HepG2 (cell line): ENCODE measurements around the gene SSH3. TPM values are rescaled to one million over a fixed set of nuclear protein-coding genes. Genes with fewer than 3 reads are reported as not detected.
A peak's percentile ranks its signal among the peaks of the same experiment; 100 is the strongest.

Experiments used
- BCL6 ChIP-seq: IDR thresholded peaks from 2 replicates; pipeline ENCODE4 v1.6.1; 2016; ENCODE audit warnings: missing genetic modification reagents, missing compliant biosample characterization
- BRD4 ChIP-seq: sonication (generic); formaldehyde crosslinking; IDR thresholded peaks from 2 replicates; pipeline ENCODE4 v1.4.0; 2020; ENCODE audit warnings: missing genetic modification reagents
- GATAD1 ChIP-seq: IDR thresholded peaks from 2 replicates; pipeline ENCODE4 v1.6.1; 2016; ENCODE audit warnings: missing genetic modification reagents, missing compliant biosample characterization
- NR2F2 ChIP-seq: IDR thresholded peaks from 2 replicates; pipeline ENCODE4 v1.6.1; 2012; ENCODE audit warnings: low read depth, inconsistent platforms, borderline replicate concordance
- RBAK ChIP-seq: sonication (generic); formaldehyde crosslinking; IDR thresholded peaks from 2 replicates; pipeline ENCODE4 v1.5.1; 2020; ENCODE audit warnings: mild to moderate bottlenecking, missing genetic modification reagents
- REXO4 ChIP-seq: sonication (generic); formaldehyde crosslinking; IDR thresholded peaks from 2 replicates; pipeline ENCODE4 v1.8.0; 2022; ENCODE audit warnings: missing genetic modification reagents, mild to moderate bottlenecking, borderline replicate concordance
- RFX5 ChIP-seq: IDR thresholded peaks from 2 replicates; pipeline ENCODE4 v1.6.1; 2011; ENCODE audit warnings: low read depth, low read length, improper control_type of control experiment
- TBX2 ChIP-seq: sonication (generic); formaldehyde crosslinking; IDR thresholded peaks from 2 replicates; pipeline ENCODE4 v1.5.0; 2020; ENCODE audit warnings: missing genetic modification reagents, mild to moderate bottlenecking, borderline replicate concordance
- TRIM24 ChIP-seq: sonication (generic); formaldehyde crosslinking; IDR thresholded peaks from 2 replicates; pipeline ENCODE4 v1.8.0; 2022; ENCODE audit warnings: mild to moderate bottlenecking, missing genetic modification reagents
- ZBTB21 ChIP-seq: sonication (generic); formaldehyde crosslinking; IDR thresholded peaks from 2 replicates; pipeline ENCODE4 v1.4.0; 2020; ENCODE audit warnings: missing genetic modification reagents
- ZMYM4 ChIP-seq: sonication (generic); formaldehyde crosslinking; IDR thresholded peaks from 2 replicates; pipeline ENCODE4 v1.8.1; 2023; ENCODE audit warnings: mild to moderate bottlenecking, missing genetic modification reagents
- ZNF225 ChIP-seq: sonication (generic); formaldehyde crosslinking; IDR thresholded peaks from 2 replicates; pipeline ENCODE4 v1.4.0; 2020; ENCODE audit warnings: mild to moderate bottlenecking, missing genetic modification reagents
- ZNF33A ChIP-seq: sonication (generic); formaldehyde crosslinking; IDR thresholded peaks from 2 replicates; pipeline ENCODE4 v1.5.1; 2020; ENCODE audit warnings: missing genetic modification reagents, mild to moderate bottlenecking, moderate library complexity, borderline replicate concordance
- ZNF567 ChIP-seq: sonication (generic); formaldehyde crosslinking; IDR thresholded peaks from 2 replicates; pipeline ENCODE4 v1.8.1; 2023; ENCODE audit warnings: mild to moderate bottlenecking, missing genetic modification reagents, borderline replicate concordance
- ZNF792 ChIP-seq: IDR thresholded peaks from 2 replicates; pipeline ENCODE4 v1.6.1; 2016
- polyA plus RNA-seq, 8 experiments: library from polyadenylated mRNA; depleted of rRNA in 3 of 8; stranded (reverse) in 7 of 8; unstranded in 1 of 8; fragments of >200 nt; fragmentation: Illumina TruSeq in 4 of 8; extraction: Trizol in 4 of 8; gene quantifications; 2 replicates each; pipeline versions ENCODE4 v1.2.1 to v1.2.3, GENCODE V29; 2011 to 2016; ENCODE audit warnings: low read depth in 4 of 8, missing spikeins in 1 of 8, mixed read lengths in 1 of 8; ENCODE audit not compliant: insufficient read depth in 1 of 8
- total RNA-seq, 5 experiments: library from RNA; depleted of rRNA; stranded (reverse); fragments of >200 nt; fragmentation: Illumina TruSeq; extraction: Trizol; gene quantifications; 2 replicates each; pipeline ENCODE4 v1.2.3, GENCODE V29; 2016; ENCODE audit warnings: low read depth in 1 of 5
- TF ChIP-seq, protein P1 (sequence below): sonication (generic); formaldehyde crosslinking; IDR thresholded peaks from 2 replicates; pipeline ENCODE4 v1.9.0; 2021; ENCODE audit warnings: missing genetic modification reagents, mild to moderate bottlenecking, borderline replicate concordance
- TF ChIP-seq, protein P2 (sequence below): sonication (generic); formaldehyde crosslinking; IDR thresholded peaks from 2 replicates; pipeline ENCODE4 v1.4.0; 2020; ENCODE audit warnings: mild to moderate bottlenecking, missing genetic modification reagents
- TF ChIP-seq, protein P3 (sequence below): IDR thresholded peaks from 2 replicates; pipeline ENCODE4 v1.6.1; 2016; ENCODE audit warnings: missing genetic modification reagents, missing compliant biosample characterization
- TF ChIP-seq, protein P4 (sequence below): sonication (generic); formaldehyde crosslinking; IDR thresholded peaks from 2 replicates; pipeline ENCODE4 v1.4.0; 2020; ENCODE audit warnings: missing genetic modification reagents
- TF ChIP-seq, protein P5 (sequence below): sonication (generic); formaldehyde crosslinking; IDR thresholded peaks from 2 replicates; pipeline ENCODE4 v1.8.1; 2022; ENCODE audit warnings: low read depth, mild to moderate bottlenecking, missing genetic modification reagents
- TF ChIP-seq, protein P6 (sequence below): IDR thresholded peaks from 2 replicates; pipeline ENCODE4 v1.6.1; 2016; ENCODE audit warnings: low read depth

The SSH3 gene
- total and polyA plus RNA-seq, 2 of the 13 experiments (the other 11 are each of a cell fraction or from before 2014, with no cell fraction given) = 12.4 to 18.8 TPM

DNA sequence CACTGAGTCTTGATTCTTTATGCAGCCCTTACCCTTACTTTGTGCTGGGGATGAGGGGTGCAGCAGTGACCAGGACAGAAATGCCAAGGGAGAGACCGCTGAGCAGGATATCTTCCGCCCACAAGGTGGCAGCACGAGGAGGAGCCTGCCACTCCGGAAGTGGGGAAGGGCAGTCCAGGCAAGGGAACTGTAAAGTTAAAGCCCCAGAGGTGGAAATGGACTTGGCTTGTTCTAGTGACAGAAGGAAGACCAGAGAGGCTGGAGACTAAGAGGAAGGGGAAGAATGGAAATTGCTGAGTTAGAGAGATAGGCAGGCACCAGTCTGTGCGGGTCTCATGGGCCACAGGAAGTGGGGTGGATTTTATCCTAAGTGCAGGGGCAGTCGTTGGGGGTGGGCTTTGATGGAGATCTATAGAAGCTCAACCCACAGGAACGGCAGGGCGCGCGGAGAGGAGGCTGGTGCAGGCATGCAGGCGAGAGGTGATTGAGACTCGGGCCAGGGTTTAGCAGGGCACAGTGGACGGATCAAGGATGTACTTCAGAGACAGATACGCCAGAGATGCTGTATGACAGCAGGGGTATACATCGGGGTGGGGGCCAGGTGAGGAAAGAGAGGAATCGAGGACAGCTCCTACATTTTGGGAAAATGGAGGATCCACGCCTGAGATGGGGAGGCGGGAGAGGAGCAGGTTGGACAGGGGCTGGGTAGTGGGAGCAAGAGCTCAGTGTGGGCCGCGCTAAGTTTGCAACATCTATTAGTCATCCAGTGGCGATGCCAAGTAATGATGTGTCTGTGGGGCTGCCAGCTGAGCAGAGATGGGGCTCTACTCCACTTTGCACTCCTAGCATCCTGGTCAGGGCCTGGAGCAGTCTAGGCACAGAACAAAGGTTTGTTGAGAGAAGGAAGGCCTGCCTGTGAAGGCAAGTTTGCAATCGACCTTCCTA, 40.3 kb upstream of the SSH3 start (continued):
- TF ChIP-seq TBX2 (CRISPR knock-in tag) = peak; percentile 21; the same call in 1 of the 2 replicates
- TF ChIP-seq, protein P1, sequence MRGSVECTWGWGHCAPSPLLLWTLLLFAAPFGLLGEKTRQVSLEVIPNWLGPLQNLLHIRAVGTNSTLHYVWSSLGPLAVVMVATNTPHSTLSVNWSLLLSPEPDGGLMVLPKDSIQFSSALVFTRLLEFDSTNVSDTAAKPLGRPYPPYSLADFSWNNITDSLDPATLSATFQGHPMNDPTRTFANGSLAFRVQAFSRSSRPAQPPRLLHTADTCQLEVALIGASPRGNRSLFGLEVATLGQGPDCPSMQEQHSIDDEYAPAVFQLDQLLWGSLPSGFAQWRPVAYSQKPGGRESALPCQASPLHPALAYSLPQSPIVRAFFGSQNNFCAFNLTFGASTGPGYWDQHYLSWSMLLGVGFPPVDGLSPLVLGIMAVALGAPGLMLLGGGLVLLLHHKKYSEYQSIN (CRISPR knock-in tag) = no peak
- no peak for TF ChIP-seq BRD4 (CRISPR knock-in tag)
- no peak for TF ChIP-seq TRIM24 (CRISPR knock-in tag)
- no peak for TF ChIP-seq NR2F2
- TF ChIP-seq GATAD1 (CRISPR knock-in tag) = peak; percentile 62; the same call in 1 of the 2 replicates
- TF ChIP-seq ZNF33A (CRISPR knock-in tag) = no peak
- no peak for TF ChIP-seq REXO4 (CRISPR knock-in tag)
- TF ChIP-seq, protein P2, sequence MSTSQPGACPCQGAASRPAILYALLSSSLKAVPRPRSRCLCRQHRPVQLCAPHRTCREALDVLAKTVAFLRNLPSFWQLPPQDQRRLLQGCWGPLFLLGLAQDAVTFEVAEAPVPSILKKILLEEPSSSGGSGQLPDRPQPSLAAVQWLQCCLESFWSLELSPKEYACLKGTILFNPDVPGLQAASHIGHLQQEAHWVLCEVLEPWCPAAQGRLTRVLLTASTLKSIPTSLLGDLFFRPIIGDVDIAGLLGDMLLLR (CRISPR knock-in tag) = no peak
- no peak for TF ChIP-seq ZNF225
- TF ChIP-seq ZNF792 (CRISPR knock-in tag) = no peak
- no peak for TF ChIP-seq BCL6 (CRISPR knock-in tag)
- TF ChIP-seq, protein P3, sequence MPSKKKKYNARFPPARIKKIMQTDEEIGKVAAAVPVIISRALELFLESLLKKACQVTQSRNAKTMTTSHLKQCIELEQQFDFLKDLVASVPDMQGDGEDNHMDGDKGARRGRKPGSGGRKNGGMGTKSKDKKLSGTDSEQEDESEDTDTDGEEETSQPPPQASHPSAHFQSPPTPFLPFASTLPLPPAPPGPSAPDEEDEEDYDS = no peak
- no peak for TF ChIP-seq ZBTB21 (CRISPR knock-in tag)
- TF ChIP-seq, protein P4, sequence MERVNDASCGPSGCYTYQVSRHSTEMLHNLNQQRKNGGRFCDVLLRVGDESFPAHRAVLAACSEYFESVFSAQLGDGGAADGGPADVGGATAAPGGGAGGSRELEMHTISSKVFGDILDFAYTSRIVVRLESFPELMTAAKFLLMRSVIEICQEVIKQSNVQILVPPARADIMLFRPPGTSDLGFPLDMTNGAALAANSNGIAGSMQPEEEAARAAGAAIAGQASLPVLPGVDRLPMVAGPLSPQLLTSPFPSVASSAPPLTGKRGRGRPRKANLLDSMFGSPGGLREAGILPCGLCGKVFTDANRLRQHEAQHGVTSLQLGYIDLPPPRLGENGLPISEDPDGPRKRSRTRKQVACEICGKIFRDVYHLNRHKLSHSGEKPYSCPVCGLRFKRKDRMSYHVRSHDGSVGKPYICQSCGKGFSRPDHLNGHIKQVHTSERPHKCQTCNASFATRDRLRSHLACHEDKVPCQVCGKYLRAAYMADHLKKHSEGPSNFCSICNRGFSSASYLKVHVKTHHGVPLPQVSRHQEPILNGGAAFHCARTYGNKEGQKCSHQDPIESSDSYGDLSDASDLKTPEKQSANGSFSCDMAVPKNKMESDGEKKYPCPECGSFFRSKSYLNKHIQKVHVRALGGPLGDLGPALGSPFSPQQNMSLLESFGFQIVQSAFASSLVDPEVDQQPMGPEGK = 0 out of 2 replicates have a peak, but pooled peaks have one; percentile 20
- no peak for TF ChIP-seq RFX5
- peak; percentile 93 for TF ChIP-seq ZMYM4 (CRISPR knock-in tag)
- TF ChIP-seq ZNF567 (CRISPR knock-in tag) = no peak
- TF ChIP-seq, protein P5, sequence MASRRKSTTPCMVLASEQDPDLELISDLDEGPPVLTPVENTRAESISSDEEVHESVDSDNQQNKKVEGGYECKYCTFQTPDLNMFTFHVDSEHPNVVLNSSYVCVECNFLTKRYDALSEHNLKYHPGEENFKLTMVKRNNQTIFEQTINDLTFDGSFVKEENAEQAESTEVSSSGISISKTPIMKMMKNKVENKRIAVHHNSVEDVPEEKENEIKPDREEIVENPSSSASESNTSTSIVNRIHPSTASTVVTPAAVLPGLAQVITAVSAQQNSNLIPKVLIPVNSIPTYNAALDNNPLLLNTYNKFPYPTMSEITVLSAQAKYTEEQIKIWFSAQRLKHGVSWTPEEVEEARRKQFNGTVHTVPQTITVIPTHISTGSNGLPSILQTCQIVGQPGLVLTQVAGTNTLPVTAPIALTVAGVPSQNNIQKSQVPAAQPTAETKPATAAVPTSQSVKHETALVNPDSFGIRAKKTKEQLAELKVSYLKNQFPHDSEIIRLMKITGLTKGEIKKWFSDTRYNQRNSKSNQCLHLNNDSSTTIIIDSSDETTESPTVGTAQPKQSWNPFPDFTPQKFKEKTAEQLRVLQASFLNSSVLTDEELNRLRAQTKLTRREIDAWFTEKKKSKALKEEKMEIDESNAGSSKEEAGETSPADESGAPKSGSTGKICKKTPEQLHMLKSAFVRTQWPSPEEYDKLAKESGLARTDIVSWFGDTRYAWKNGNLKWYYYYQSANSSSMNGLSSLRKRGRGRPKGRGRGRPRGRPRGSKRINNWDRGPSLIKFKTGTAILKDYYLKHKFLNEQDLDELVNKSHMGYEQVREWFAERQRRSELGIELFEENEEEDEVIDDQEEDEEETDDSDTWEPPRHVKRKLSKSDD = no peak
- TF ChIP-seq RBAK (CRISPR knock-in tag) = no peak
- TF ChIP-seq, protein P6, sequence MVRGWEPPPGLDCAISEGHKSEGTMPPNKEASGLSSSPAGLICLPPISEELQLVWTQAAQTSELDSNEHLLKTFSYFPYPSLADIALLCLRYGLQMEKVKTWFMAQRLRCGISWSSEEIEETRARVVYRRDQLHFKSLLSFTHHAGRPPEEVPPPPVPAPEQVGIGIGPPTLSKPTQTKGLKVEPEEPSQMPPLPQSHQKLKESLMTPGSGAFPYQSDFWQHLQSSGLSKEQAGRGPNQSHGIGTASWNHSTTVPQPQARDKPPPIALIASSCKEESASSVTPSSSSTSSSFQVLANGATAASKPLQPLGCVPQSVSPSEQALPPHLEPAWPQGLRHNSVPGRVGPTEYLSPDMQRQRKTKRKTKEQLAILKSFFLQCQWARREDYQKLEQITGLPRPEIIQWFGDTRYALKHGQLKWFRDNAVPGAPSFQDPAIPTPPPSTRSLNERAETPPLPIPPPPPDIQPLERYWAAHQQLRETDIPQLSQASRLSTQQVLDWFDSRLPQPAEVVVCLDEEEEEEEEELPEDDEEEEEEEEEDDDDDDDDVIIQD (CRISPR knock-in tag) = no peak
